K562 (cell line): Measurements from ENCODE around the gene MUC5B. TPM values are rescaled to one million over a fixed set of nuclear protein-coding genes. Genes with fewer than 3 reads are reported as not detected.

Source experiments
- ATAC-seq: fragments of 200-7000 bp; cut with Tn5 transposase; 3 replicates; pipeline ENCODE4 v1.9.1; 2020; ENCODE audit warnings: moderate library complexity
- BruUV-seq: library from RNA; stranded (reverse); fragments of 400-500 nt; replicated peaks from 2 replicates; lab custom pipeline; 2021; lab: Mats Ljungman, UMichigan
- CTCF ChIA-PET: fragments of 300-600 bp; formaldehyde crosslinking; extraction: SDS; loops from one replicate; lab custom pipeline; 2021; ENCODE audit warnings: low intra/inter-chr PET ratio; lab: Yijun Ruan, JAX
- POLR2A ChIA-PET: fragments of 300-600, 350-650 bp; sonication (Branson Sonifier 250); formaldehyde crosslinking; extraction: SDS; loops from one replicate; lab custom pipeline; 2021; ENCODE audit warnings: antibody characterized with exemption, inconsistent platforms; lab: Yijun Ruan, JAX
- DNase-seq, 4 experiments: peaks; one replicate each; pipeline versions ENCODE4 v3.0.0 to v3.0.0-alpha.2; 2011 to 2018; ENCODE audit warnings: low spot score in 3 of 4, mixed read lengths in 3 of 4; ENCODE audit errors: extremely low read depth in 1 of 4
- FAIRE-seq: peaks from 2 replicates; lab custom pipeline; 2011; peaks lifted over from hg19 to GRCh38; lab: Jason Lieb, UNC
- H2AFZ ChIP-seq: 2 replicates; pipeline ENCODE4 v1.6.0; 2011; ENCODE audit warnings: low read depth, low read length, control low read depth, inconsistent platforms
- H3K27ac ChIP-seq: fragments of 200-600 bp; 3 replicates; pipeline ENCODE4 v1.8.0; 2011; ENCODE audit warnings: low read depth, mild to moderate bottlenecking, control low read depth, inconsistent platforms, low read length, moderate library complexity, mixed read lengths; ENCODE audit errors: extremely low read depth
- H3K27me3 ChIP-seq, 2 experiments: fragments of 300-600 bp in 1 of 2; 2 replicates in 1 of 2; 3 replicates in 1 of 2; pipeline versions ENCODE4 v1.6.0 to v1.8.0; 2011; ENCODE audit warnings: inconsistent platforms in 2 of 2, low read length in 2 of 2, mild to moderate bottlenecking in 1 of 2, mixed read lengths in 1 of 2, moderate library complexity in 1 of 2; ENCODE audit not compliant: control insufficient read depth in 2 of 2, insufficient read depth in 2 of 2
- H3K36me3 ChIP-seq: fragments of 300-600 bp; 3 replicates; pipeline ENCODE4 v1.8.0; 2011; ENCODE audit warnings: mild to moderate bottlenecking, low read length, inconsistent platforms; ENCODE audit not compliant: control insufficient read depth, insufficient read depth
- H3K4me1 ChIP-seq, 2 experiments: fragments of 200-600 bp in 1 of 2; replicated peaks in 1 of 2; 2 replicates in 1 of 2; 3 replicates in 1 of 2; pipeline versions ENCODE4 v1.5.1 to v1.8.0; 2011; ENCODE audit warnings: inconsistent platforms in 2 of 2, low read length in 2 of 2, mild to moderate bottlenecking in 1 of 2, mixed read lengths in 1 of 2, moderate library complexity in 1 of 2; ENCODE audit not compliant: control insufficient read depth in 2 of 2, insufficient read depth in 2 of 2
- H3K4me2 ChIP-seq: 2 replicates; pipeline ENCODE4 v1.6.1; 2011; ENCODE audit warnings: low read length, control low read depth, inconsistent platforms, mixed read lengths; ENCODE audit not compliant: insufficient read depth
- H3K4me3 ChIP-seq: fragments of 200-600 bp; sonication (generic), shearing (Covaris generic); 2 replicates; pipeline ENCODE4 v1.5.1; 2016; ENCODE audit warnings: control low read depth, inconsistent platforms
- H3K79me2 ChIP-seq: fragments of 200-600 bp; 3 replicates; pipeline ENCODE4 v1.8.0; 2011; ENCODE audit warnings: low read length, inconsistent platforms; ENCODE audit not compliant: control insufficient read depth, insufficient read depth
- H3K9ac ChIP-seq, 2 experiments: 2 replicates each; pipeline versions ENCODE4 v1.6.0 to v1.6.1; 2011; ENCODE audit warnings: low read depth in 2 of 2, low read length in 2 of 2, control low read depth in 1 of 2, inconsistent platforms in 1 of 2, mild to moderate bottlenecking in 1 of 2, mixed read lengths in 1 of 2; ENCODE audit not compliant: insufficient read depth in 1 of 2
- H3K9me1 ChIP-seq: one replicate; pipeline ENCODE4 v1.6.0; 2011; ENCODE audit warnings: inconsistent platforms, mild to moderate bottlenecking, low read length, moderate library complexity; ENCODE audit not compliant: control insufficient read depth, insufficient read depth
- H3K9me3 ChIP-seq: replicated peaks from 2 replicates; pipeline ENCODE4 v1.5.1; 2011; ENCODE audit warnings: low read depth, low read length, inconsistent platforms; ENCODE audit not compliant: control insufficient read depth, insufficient read depth
- H4K20me1 ChIP-seq: replicated peaks from 2 replicates; pipeline ENCODE4 v1.6.1; 2011; ENCODE audit warnings: low read length, inconsistent platforms, mixed read lengths; ENCODE audit not compliant: control insufficient read depth, insufficient read depth
- MYBL2 ChIP-seq, 2 experiments: fragments of 450-650 bp in 1 of 2; sonication (generic) in 1 of 2; formaldehyde crosslinking in 1 of 2; IDR thresholded peaks; 2 replicates each; pipeline versions ENCODE4 v1.6.1 to v1.8.1; 2017 to 2022; ENCODE audit warnings: borderline replicate concordance in 1 of 2, inconsistent platforms in 1 of 2, low read depth in 1 of 2, mild to moderate bottlenecking in 1 of 2, missing genetic modification reagents in 1 of 2, moderate library complexity in 1 of 2
- MYNN ChIP-seq, 2 experiments: sonication (generic); formaldehyde crosslinking in 1 of 2; IDR thresholded peaks; 2 replicates each; pipeline versions ENCODE4 v1.5.0 to v1.6.1; 2016 to 2020; ENCODE audit warnings: antibody characterized with exemption in 1 of 2, missing genetic modification reagents in 1 of 2
- NRF1 ChIP-seq, 2 experiments: fragments of 450-650 bp; IDR thresholded peaks in 1 of 2; conservative IDR thresholded peaks in 1 of 2; 2 replicates each; pipeline ENCODE4 v1.6.1; 2014; ENCODE audit warnings: mild to moderate bottlenecking in 2 of 2
- SAFB2 ChIP-seq: fragments of 200-400 bp; formaldehyde crosslinking; IDR thresholded peaks from 2 replicates; pipeline ENCODE4 v1.6.1; 2018; ENCODE audit warnings: borderline replicate concordance, low read length, low read depth, moderate library complexity; ENCODE audit not compliant: severe bottlenecking
- SP2 ChIP-seq: IDR thresholded peaks from 2 replicates; pipeline ENCODE4 v1.6.1; 2011; ENCODE audit warnings: mild to moderate bottlenecking, low read depth, low read length, moderate library complexity; ENCODE audit not compliant: poor library complexity, severe bottlenecking; ENCODE audit errors: extremely low read depth
- WGBS: fragments of 100-300 bp; shearing (Covaris generic); methylation state at CpG from one replicate; pipeline ENCODE4 v1.1.6; 2016; ENCODE audit warnings: low coverage, mixed read lengths; ENCODE audit not compliant: insufficient coverage; ENCODE audit errors: missing lambda C conversion rate; 5-methylcytosine and 5-hydroxymethylcytosine counted together
- in situ Hi-C: fragments of 300-500 bp; cut with MboI; formaldehyde crosslinking; loops from 4 replicates; pipeline ENCODE4 v1.15.0; 2018; ENCODE audit warnings: inconsistent platforms, mixed read lengths
- intact Hi-C: fragments of 100-400 bp; cut with micrococcal nuclease; formaldehyde crosslinking; loops from 2 replicates; pipeline ENCODE4 v1.14.2; 2022
- polyA plus RNA-seq, 8 experiments: library from polyadenylated mRNA; depleted of rRNA in 4 of 8; stranded (reverse) in 5 of 8; unstranded in 3 of 8; fragments of >200 nt; fragmentation: Nextera tagmentation in 2 of 8; fragmentation: Illumina TruSeq in 1 of 8; extraction: Ambion mirVana in 2 of 8; extraction: Trizol in 1 of 8; gene quantifications; 2 replicates each; pipeline versions ENCODE4 v1.2.1 to v1.2.3, GENCODE V29; 2011 to 2014; ENCODE audit warnings: inconsistent platforms in 1 of 8, missing spikeins in 1 of 8
- total RNA-seq, 7 experiments: library from RNA; depleted of rRNA in 6 of 7; stranded (reverse); fragments of >200 nt in 6 of 7; fragmentation: Illumina TruSeq in 2 of 7; extraction: Trizol in 2 of 7; gene quantifications; 2 replicates each; pipeline versions ENCODE4 v1.2.1 to v1.2.3, GENCODE V29; 2011 to 2021; ENCODE audit warnings: low replicate concordance in 1 of 7
- TF ChIP-seq, protein P1 (sequence below): fragments of 450-650 bp; IDR thresholded peaks from 2 replicates; pipeline ENCODE4 v1.6.1; 2016; ENCODE audit warnings: antibody characterized with exemption
- TF ChIP-seq, protein P2 (sequence below), 3 experiments: IDR thresholded peaks in 2 of 3; conservative IDR thresholded peaks in 1 of 3; 2 replicates each; pipeline ENCODE4 v1.5.1; 2011 to 2012; ENCODE audit warnings: low read length in 3 of 3, mild to moderate bottlenecking in 3 of 3, control low read depth in 2 of 3, improper control_type of control experiment in 1 of 3, inconsistent platforms in 1 of 3, low read depth in 1 of 3, mixed read lengths in 1 of 3, moderate library complexity in 1 of 3; ENCODE audit not compliant: insufficient read depth in 2 of 3
- TF ChIP-seq, protein P3 (sequence below): fragments of 450-650 bp; IDR thresholded peaks from one replicate; pipeline ENCODE4 v1.6.1; 2018; ENCODE audit warnings: mild to moderate bottlenecking, moderate library complexity; ENCODE audit not compliant: partially characterized antibody

Gene MUC5B
- total and polyA plus RNA-seq, 9 of the 15 experiments (the other 6 are each of a cell fraction or from before 2014, with no cell fraction given): 0.04 to 0.95 TPM; not detected in 7

- H3K9ac ChIP-seq: no peak overlapping the region
- peak; percentile 71 for ATAC-seq
- no peaks in the 10 kb centered on the region for H3K36me3 ChIP-seq
- H3K4me2 ChIP-seq: no peak overlapping the region
- peaks cover 0 to 77% of the 10 kb centered on the region in 2 experiments; a peak in 2 of 5 replicates for H3K4me1 ChIP-seq
- DNase-seq: peak; percentile 24 to 64 (median 60)
- no peak for FAIRE-seq
- H3K9me3 ChIP-seq: no peaks in the 10 kb centered on the region
- in situ Hi-C loops: no loop called here
- peaks cover 0 to 51% of the 10 kb centered on the region in 2 experiments; a peak in 2 of 5 replicates for H3K27me3 ChIP-seq
- 0 out of 2 replicates have a peak, but pooled peaks cover 6% of the 10 kb centered on the region for H4K20me1 ChIP-seq
- TF ChIP-seq MYNN (IDR thresholded peaks at IDR 0.05) (no peak), MYNN (CRISPR knock-in tag; IDR thresholded peaks at IDR 0.05) (no peak), MYBL2 (IDR thresholded peaks at IDR 0.05; ENCODE audit: low read depth) (no peak), MYBL2 (CRISPR knock-in tag; IDR thresholded peaks at IDR 0.05; ENCODE audit: borderline replicate concordance) (no peak), SAFB2 (no peak), NRF1 (conservative IDR thresholded peaks at IDR 0.05 in 1 of 2, IDR thresholded peaks at IDR 0.05 in 1 of 2) (0 out of 4 replicates have a peak, but pooled peaks of 1 of the 2 experiments have one; percentile 20), SP2 (no peak)
- TF ChIP-seq, protein P1, sequence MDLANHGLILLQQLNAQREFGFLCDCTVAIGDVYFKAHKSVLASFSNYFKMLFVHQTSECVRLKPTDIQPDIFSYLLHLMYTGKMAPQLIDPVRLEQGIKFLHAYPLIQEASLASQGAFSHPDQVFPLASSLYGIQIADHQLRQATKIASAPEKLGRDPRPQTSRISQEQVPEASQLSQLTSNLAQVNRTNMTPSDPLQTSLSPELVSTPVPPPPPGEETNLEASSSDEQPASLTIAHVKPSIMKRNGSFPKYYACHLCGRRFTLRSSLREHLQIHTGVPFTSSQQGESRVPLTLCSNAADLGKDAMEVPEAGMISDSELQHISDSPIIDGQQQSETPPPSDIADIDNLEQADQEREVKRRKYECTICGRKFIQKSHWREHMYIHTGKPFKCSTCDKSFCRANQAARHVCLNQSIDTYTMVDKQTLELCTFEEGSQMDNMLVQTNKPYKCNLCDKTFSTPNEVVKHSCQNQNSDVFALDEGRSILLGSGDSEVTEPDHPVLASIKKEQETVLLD: no peak
- TF ChIP-seq, protein P2, sequence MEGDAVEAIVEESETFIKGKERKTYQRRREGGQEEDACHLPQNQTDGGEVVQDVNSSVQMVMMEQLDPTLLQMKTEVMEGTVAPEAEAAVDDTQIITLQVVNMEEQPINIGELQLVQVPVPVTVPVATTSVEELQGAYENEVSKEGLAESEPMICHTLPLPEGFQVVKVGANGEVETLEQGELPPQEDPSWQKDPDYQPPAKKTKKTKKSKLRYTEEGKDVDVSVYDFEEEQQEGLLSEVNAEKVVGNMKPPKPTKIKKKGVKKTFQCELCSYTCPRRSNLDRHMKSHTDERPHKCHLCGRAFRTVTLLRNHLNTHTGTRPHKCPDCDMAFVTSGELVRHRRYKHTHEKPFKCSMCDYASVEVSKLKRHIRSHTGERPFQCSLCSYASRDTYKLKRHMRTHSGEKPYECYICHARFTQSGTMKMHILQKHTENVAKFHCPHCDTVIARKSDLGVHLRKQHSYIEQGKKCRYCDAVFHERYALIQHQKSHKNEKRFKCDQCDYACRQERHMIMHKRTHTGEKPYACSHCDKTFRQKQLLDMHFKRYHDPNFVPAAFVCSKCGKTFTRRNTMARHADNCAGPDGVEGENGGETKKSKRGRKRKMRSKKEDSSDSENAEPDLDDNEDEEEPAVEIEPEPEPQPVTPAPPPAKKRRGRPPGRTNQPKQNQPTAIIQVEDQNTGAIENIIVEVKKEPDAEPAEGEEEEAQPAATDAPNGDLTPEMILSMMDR (IDR thresholded peaks at IDR 0.05 in 2 of 3, conservative IDR thresholded peaks at IDR 0.05 in 1 of 3; ENCODE audit: insufficient read depth in 2 of 3, low read depth in 1 of 3, low read length in 3 of 3): peak in 2 of 3 experiments; percentile 11 to 43; a peak in 3 of 6 replicates
- TF ChIP-seq, protein P3, sequence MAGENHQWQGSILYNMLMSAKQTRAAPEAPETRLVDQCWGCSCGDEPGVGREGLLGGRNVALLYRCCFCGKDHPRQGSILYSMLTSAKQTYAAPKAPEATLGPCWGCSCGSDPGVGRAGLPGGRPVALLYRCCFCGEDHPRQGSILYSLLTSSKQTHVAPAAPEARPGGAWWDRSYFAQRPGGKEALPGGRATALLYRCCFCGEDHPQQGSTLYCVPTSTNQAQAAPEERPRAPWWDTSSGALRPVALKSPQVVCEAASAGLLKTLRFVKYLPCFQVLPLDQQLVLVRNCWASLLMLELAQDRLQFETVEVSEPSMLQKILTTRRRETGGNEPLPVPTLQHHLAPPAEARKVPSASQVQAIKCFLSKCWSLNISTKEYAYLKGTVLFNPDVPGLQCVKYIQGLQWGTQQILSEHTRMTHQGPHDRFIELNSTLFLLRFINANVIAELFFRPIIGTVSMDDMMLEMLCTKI: no peak
- TF ChIP-seq, all 486 proteins: peak for 2
- no TSS peak for BruUV-seq
- peaks cover 2% of the 10 kb centered on the region for H3K9me1 ChIP-seq
- no peak overlapping the region for H3K4me3 ChIP-seq
- WGBS: 2% methylated on average over 15 of the region's 23 CpGs
- ChIA-PET POLR2A (interaction anchor here (0.6 kb wide), 1 partner anchor 1689 kb away, joined by 5 read pairs; no protein-coding TSS in a partner anchor), CTCF (no interaction called here)
- no peak overlapping the region for H2AFZ ChIP-seq
- intact Hi-C loops: no loop called here
- H3K79me2 ChIP-seq: no peaks in the 10 kb centered on the region
- H3K27ac ChIP-seq: no peak overlapping the region
Measured at GRCh38 chr11:1226986-1227550, 4.2 kb downstream of the MUC5B start.
